Measurements from ENCODE around the gene DIPK2A.

DIPK2A gene

DNA sequence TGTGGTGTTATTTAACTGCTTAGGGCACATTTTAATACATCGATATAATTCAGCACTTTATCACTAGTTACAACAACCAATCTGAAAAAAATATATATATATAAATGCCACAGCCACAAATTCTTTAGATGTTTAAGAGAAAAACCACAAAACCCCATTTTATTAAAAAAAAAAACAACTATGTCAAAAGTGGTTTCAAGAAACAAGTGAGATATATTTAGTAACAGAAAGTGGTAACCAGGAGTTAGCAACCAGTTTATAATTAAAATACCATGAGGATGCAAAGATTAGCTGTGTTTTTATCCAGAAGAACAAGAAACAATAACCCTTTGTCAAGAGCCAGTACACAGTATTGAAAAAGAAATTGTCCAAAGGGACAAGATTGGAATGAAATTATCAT, 14.8 kb upstream of the DIPK2A start:
- H3K36me3 ChIP-seq (ENCODE audit: control insufficient read depth, insufficient read depth, low read length) = no peaks in the 10 kb centered on the region
- no peaks in the 10 kb centered on the region for H3K27me3 ChIP-seq (ENCODE audit: control insufficient read depth, insufficient read depth, low read length)
- H3K9ac ChIP-seq (ENCODE audit: low read depth, low read length) = no peak overlapping the region
- H3K9me3 ChIP-seq (ENCODE audit: control insufficient read depth, insufficient read depth, low read length) = peaks cover 4% of the 10 kb centered on the region; the same call in 1 of the 2 replicates
- no peaks in the 10 kb centered on the region for H3K4me1 ChIP-seq (ENCODE audit: control insufficient read depth, insufficient read depth, low read length)
- no peak overlapping the region for H3K27ac ChIP-seq (ENCODE audit: low read depth, low read length)
- no peak overlapping the region for H3K4me3 ChIP-seq (ENCODE audit: low read depth, low read length)

DNA sequence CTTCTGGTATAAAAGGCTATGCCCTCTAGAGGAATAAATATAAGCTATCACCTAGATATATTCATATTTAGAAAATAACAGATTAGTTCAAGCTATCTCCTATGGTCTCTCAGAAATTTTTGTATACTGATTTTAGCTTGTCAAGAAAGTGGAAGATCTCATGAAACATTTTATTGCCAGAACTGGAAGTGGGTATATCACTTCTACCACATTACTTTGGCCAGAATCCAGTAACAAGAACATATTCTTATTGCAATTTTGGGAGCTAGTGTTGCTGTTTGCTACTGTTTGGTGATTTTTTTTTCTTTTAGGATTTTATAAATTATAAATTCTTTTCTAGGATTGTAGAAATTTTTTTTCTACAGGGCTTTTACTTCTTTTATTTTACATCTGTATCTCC, 14.2 kb upstream of the DIPK2A start:
- peaks cover 4% of the 10 kb centered on the region; the same call in 1 of the 2 replicates for H3K9me3 ChIP-seq (ENCODE audit: control insufficient read depth, insufficient read depth, low read length)
- H3K4me1 ChIP-seq (ENCODE audit: control insufficient read depth, insufficient read depth, low read length) = no peaks in the 10 kb centered on the region
- no peaks in the 10 kb centered on the region for H3K36me3 ChIP-seq (ENCODE audit: control insufficient read depth, insufficient read depth, low read length)
- H3K9ac ChIP-seq (ENCODE audit: low read depth, low read length) = no peak overlapping the region
- no peaks in the 10 kb centered on the region for H3K27me3 ChIP-seq (ENCODE audit: control insufficient read depth, insufficient read depth, low read length)
- no peak overlapping the region for H3K27ac ChIP-seq (ENCODE audit: low read depth, low read length)
- no peak overlapping the region for H3K4me3 ChIP-seq (ENCODE audit: low read depth, low read length)

DNA sequence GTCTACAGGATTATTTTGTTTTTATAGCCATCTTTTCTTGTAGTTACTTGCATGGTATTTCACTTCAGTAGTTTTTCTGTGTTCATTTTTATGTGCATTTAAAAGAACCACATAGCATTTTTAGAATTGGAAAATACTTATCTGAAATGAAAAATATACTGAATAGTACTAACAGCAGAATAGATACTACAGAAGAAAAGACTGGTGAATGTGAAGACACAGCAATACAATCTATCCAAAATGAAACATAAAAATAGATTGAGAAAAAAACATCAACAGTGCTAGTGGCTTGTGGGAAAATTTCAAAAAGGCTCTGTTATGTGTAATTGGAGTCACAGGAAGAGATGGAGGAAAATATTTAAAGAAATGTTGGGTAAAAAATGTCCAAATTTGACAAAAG, 12.7 kb upstream of the DIPK2A start:
- Histone ChIP-seq H3K27me3 (ENCODE audit: control insufficient read depth, insufficient read depth, low read length) (no peaks in the 10 kb centered on the region), H3K36me3 (ENCODE audit: control insufficient read depth, insufficient read depth, low read length) (no peaks in the 10 kb centered on the region), H3K9ac (ENCODE audit: low read depth, low read length) (no peak overlapping the region)

DNA sequence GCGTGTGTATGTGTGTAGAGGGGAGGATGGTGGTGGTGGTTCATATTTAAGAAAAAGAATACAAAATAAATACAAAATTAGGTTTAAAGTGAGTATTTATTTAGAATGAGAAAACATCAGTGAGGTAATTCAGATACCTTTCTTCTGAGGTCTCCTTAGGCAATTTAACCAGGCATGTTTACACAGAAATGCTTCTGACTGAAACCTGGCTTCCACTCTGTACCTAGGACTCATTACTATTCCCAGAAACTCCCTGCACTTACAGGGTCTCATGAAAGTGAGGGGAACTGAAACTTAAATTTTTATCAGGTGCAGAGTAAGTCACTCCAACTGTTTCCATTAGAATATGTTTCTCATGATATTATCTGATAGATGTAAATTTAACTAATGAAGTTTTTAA, 10.3 kb upstream of the DIPK2A start:
- Histone ChIP-seq H3K4me1 (ENCODE audit: control insufficient read depth, insufficient read depth, low read length) (no peaks in the 10 kb centered on the region), H3K27me3 (ENCODE audit: control insufficient read depth, insufficient read depth, low read length) (no peaks in the 10 kb centered on the region), H3K9me3 (ENCODE audit: control insufficient read depth, insufficient read depth, low read length) (peaks cover 4% of the 10 kb centered on the region; the same call in 1 of the 2 replicates), H3K4me3 (ENCODE audit: low read depth, low read length) (no peak overlapping the region), H3K27ac (ENCODE audit: low read depth, low read length) (no peak overlapping the region), H3K36me3 (ENCODE audit: control insufficient read depth, insufficient read depth, low read length) (no peaks in the 10 kb centered on the region), H3K9ac (ENCODE audit: low read depth, low read length) (no peak overlapping the region)

More for the DNA sequence above, 12.7 kb upstream of the DIPK2A start:
- Histone ChIP-seq H3K9me3 (ENCODE audit: control insufficient read depth, insufficient read depth, low read length) (peaks cover 4% of the 10 kb centered on the region; the same call in 1 of the 2 replicates), H3K4me1 (ENCODE audit: control insufficient read depth, insufficient read depth, low read length) (no peaks in the 10 kb centered on the region), H3K4me3 (ENCODE audit: low read depth, low read length) (no peak overlapping the region), H3K27ac (ENCODE audit: low read depth, low read length) (no peak overlapping the region)

DNA sequence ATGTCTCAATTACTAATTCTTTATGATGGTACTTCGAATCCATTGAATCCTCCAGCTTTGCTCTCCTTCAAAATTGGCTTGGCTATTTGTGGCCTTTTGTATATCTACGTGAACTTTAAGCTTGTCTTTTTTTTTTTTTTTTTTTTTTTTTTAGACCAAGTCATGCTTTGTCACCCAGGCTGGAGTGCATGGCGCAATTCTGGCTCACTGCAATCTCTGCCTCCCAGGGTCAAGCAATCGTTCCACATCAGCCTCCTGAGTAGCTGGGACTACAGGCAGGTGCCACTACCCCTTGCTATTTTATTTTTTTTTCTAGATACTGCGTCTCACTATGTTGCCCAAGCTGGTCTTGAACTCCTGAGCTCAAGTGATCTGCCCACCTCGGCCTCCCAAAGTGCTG, 7.7 kb upstream of the DIPK2A start:
- Histone ChIP-seq H3K27ac (ENCODE audit: low read depth, low read length) (no peak overlapping the region), H3K27me3 (ENCODE audit: control insufficient read depth, insufficient read depth, low read length) (no peaks in the 10 kb centered on the region), H3K9me3 (ENCODE audit: control insufficient read depth, insufficient read depth, low read length) (peaks cover 4% of the 10 kb centered on the region; the same call in 1 of the 2 replicates), H3K9ac (ENCODE audit: low read depth, low read length) (no peak overlapping the region), H3K36me3 (ENCODE audit: control insufficient read depth, insufficient read depth, low read length) (no peaks in the 10 kb centered on the region), H3K4me1 (ENCODE audit: control insufficient read depth, insufficient read depth, low read length) (no peaks in the 10 kb centered on the region), H3K4me3 (ENCODE audit: low read depth, low read length) (no peak overlapping the region)

DNA sequence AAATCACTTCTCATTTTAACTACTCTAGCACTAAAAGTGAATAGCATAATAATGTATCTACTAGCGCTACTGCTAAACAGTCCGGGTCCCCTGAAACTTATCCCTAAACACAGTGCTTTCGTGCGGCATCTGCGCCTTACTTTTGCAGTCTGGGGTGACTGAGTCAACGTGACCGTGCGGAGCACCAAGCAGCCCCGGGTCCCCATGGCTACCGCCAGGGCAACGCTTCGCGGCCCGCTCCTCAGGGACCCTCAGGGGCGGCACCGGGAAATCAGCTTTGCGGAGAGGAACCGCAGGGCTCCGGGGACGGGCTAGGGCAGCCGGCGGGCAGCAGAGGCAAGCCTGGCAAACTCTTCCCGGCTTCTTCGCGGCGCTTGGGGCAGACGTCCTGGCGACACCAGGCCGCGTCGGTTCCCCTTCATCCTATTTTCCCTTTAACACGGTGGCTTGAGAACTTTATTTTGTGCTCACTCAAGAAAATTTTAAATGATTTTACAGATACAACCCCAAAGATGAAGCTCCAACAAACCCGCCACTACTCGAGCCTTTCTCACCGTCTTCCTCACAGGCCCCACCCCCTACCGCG, 757 bp upstream of the DIPK2A start:
- Histone ChIP-seq H3K9me3 (ENCODE audit: control insufficient read depth, insufficient read depth, low read length) (no peaks in the 10 kb centered on the region), H3K27me3 (ENCODE audit: control insufficient read depth, insufficient read depth, low read length) (no peaks in the 10 kb centered on the region), H3K4me1 (ENCODE audit: control insufficient read depth, insufficient read depth, low read length) (peaks cover 21% of the 10 kb centered on the region), H3K27ac (ENCODE audit: low read depth, low read length) (peak overlapping the region; percentile 99), H3K9ac (ENCODE audit: low read depth, low read length) (peak overlapping the region; percentile 81), H3K36me3 (ENCODE audit: control insufficient read depth, insufficient read depth, low read length) (no peaks in the 10 kb centered on the region), H3K4me3 (ENCODE audit: low read depth, low read length) (peak overlapping the region; percentile 86)

DNA sequence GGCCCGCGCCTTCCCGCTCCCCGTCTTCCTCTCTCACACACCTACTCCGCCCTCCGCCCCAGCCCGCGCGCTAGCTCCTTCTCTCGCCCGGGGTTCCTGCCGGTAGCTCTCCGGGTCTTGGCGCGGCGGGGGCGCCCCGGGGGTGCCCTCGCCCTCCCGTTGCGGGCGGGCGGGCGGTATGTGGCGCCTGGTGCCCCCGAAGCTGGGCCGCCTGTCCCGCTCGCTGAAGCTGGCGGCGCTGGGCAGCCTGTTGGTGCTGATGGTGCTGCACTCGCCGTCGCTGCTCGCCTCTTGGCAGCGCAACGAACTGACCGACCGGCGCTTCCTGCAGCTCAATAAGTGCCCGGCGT, 507 bp downstream of the DIPK2A start:
- Histone ChIP-seq H3K9me3 (ENCODE audit: control insufficient read depth, insufficient read depth, low read length) (no peaks in the 10 kb centered on the region), H3K4me1 (ENCODE audit: control insufficient read depth, insufficient read depth, low read length) (peaks cover 30% of the 10 kb centered on the region), H3K9ac (ENCODE audit: low read depth, low read length) (peak overlapping the region; percentile 81), H3K27ac (ENCODE audit: low read depth, low read length) (peak overlapping the region; percentile 99), H3K4me3 (ENCODE audit: low read depth, low read length) (peak overlapping the region; percentile 86), H3K36me3 (ENCODE audit: control insufficient read depth, insufficient read depth, low read length) (no peaks in the 10 kb centered on the region), H3K27me3 (ENCODE audit: control insufficient read depth, insufficient read depth, low read length) (no peaks in the 10 kb centered on the region)

DNA sequence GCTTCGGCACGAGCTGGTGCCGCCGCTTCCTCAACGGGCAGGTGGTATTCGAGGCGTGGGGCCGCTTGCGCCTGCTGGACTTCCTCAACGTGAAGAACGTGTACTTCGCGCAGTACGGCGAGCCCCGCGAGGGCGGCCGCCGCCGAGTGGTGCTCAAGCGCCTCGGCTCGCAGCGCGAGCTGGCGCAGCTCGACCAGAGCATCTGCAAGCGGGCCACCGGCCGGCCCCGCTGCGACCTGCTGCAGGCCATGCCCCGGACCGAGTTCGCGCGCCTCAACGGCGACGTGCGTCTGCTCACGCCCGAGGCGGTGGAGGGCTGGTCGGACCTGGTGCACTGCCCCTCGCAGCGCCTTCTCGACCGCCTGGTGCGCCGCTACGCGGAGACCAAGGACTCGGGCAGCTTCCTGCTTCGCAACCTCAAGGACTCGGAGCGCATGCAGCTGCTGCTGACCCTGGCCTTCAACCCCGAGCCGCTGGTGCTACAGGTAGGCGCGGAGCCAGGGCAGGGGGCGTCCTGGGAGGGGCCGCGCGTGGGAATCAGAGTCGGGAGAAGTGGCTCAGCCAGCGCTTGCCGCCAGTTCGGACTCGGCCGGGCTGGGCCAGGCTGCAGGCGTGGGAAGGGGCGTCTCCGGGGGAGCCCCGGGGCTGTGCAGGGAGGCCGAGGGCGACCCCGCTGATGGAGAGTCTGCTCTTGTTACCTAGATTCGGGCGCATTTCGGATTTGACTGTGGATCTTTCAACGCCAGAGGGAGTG, 1.1 kb downstream of the DIPK2A start:
- H3K4me1 ChIP-seq (ENCODE audit: control insufficient read depth, insufficient read depth, low read length) = peaks cover 36% of the 10 kb centered on the region
- H3K27ac ChIP-seq (ENCODE audit: low read depth, low read length) = peak overlapping the region; percentile 99
- no peaks in the 10 kb centered on the region for H3K9me3 ChIP-seq (ENCODE audit: control insufficient read depth, insufficient read depth, low read length)
- H3K36me3 ChIP-seq (ENCODE audit: control insufficient read depth, insufficient read depth, low read length) = no peaks in the 10 kb centered on the region
- no peaks in the 10 kb centered on the region for H3K27me3 ChIP-seq (ENCODE audit: control insufficient read depth, insufficient read depth, low read length)
- peak overlapping the region; percentile 86 for H3K4me3 ChIP-seq (ENCODE audit: low read depth, low read length)
- peak overlapping the region; percentile 81 for H3K9ac ChIP-seq (ENCODE audit: low read depth, low read length)

DNA sequence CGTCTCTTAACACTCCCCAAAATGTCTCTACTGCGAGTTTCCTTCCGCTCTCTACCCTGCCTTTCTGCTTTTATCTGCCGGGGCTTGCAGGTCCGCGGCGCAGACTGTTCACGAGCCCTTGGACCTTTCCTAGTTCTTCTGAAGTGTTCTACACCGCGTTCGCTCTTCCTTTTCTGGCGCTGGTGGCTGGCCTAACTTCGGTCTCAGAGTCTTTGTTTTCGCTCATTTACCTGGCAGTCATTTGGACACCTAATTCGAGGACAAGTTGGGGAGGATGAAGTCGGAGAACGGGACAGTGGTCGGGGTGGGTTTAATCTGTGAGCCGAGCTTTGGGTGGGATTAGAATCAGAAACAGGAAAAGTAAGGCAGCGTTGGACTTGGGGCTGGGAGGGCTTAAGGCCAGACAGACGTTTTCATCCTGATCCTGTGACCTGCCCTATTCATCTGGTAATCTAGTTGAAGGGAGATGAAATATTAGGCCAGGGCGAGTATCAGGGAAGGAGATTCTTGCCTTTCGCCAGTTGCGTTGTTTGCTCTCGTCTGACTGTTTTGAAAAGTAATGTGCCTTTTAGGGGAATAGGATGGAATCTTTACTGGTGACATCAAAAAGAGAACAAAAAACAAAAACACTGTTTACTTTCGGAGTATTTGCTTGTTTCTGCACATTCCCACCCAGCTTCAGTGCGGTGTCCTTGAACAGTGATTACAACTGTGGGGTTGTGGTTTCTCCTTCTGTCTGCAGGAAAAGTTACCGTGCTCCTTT, 1.8 kb downstream of the DIPK2A start:
- Histone ChIP-seq H3K4me3 (ENCODE audit: low read depth, low read length) (peak overlapping the region; percentile 86), H3K27me3 (ENCODE audit: control insufficient read depth, insufficient read depth, low read length) (no peaks in the 10 kb centered on the region), H3K27ac (ENCODE audit: low read depth, low read length) (peak overlapping the region; percentile 99), H3K9me3 (ENCODE audit: control insufficient read depth, insufficient read depth, low read length) (no peaks in the 10 kb centered on the region), H3K36me3 (ENCODE audit: control insufficient read depth, insufficient read depth, low read length) (no peaks in the 10 kb centered on the region), H3K9ac (ENCODE audit: low read depth, low read length) (peak overlapping the region; percentile 81), H3K4me1 (ENCODE audit: control insufficient read depth, insufficient read depth, low read length) (peaks cover 43% of the 10 kb centered on the region)

DNA sequence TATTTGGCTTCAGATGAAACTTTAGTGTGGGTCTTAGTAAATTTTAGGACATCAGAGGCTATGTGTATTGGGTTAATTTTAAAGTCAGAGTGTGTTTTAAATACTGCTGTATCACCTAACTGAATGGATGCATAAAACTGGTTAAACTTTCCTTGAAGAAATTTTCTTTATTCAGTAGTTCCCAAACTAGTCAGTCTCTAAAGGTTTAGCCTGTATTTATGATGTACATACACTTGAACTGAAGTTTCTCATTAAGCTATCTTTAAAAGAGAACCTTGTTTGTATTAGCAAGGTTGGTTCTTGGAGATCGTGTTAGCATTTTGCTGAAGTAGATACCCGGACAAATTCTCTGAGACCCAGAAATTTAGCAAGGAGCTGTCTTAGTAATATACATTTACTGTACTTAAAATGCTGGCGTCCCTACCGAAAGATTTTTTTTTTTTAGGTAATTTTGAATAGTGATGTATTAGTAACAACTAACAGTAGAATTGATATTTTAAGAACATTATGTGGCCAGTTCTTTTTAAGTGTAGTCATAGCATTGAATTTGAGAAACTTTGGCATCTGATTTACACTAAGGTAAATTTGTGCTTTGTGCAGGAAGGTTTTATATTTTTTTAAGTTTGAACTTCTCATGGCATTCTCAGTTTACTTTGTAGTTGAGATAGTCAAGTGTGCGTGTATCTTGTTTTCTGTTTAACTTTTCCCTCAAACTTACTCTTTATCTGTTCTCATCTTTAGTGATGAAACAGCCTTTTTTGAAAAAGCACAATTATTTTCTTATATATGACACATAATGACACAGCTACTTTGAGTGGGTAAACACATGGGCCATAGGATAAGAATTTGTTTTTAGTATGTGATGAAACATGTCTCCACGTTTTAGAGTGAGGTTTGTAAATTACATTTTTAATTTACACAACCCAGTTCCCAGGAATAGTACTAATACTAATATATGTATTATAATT, 2.9 kb downstream of the DIPK2A start:
- H3K4me3 ChIP-seq (ENCODE audit: low read depth, low read length) = peak overlapping the region; percentile 86
- H3K9ac ChIP-seq (ENCODE audit: low read depth, low read length) = no peak overlapping the region
- H3K27me3 ChIP-seq (ENCODE audit: control insufficient read depth, insufficient read depth, low read length) = no peaks in the 10 kb centered on the region
- no peaks in the 10 kb centered on the region for H3K36me3 ChIP-seq (ENCODE audit: control insufficient read depth, insufficient read depth, low read length)
- no peak overlapping the region for H3K27ac ChIP-seq (ENCODE audit: low read depth, low read length)
- H3K9me3 ChIP-seq (ENCODE audit: control insufficient read depth, insufficient read depth, low read length) = no peaks in the 10 kb centered on the region
- peaks cover 52% of the 10 kb centered on the region for H3K4me1 ChIP-seq (ENCODE audit: control insufficient read depth, insufficient read depth, low read length)
